OCI-LY7 (cell line): ENCODE results near the gene ATAD1. TPM values are rescaled to one million over a fixed set of nuclear protein-coding genes. Genes with fewer than 3 reads are reported as not detected.
A peak's percentile ranks its signal among the peaks of the same experiment; 100 is the strongest.

Source experiments
- BruUV-seq: library from RNA; stranded (reverse); fragments of 400-500 nt; replicated peaks from 2 replicates; lab custom pipeline; 2021; lab: Mats Ljungman, UMichigan
- CTCF ChIA-PET: fragments of 300-600 bp; sonication (Branson Sonifier 250); formaldehyde crosslinking; loops from one replicate; lab custom pipeline; 2022; ENCODE audit warnings: antibody characterized with exemption; ENCODE audit not compliant: unreplicated experiment; lab: Charles Lee
- POLR2A ChIA-PET: fragments of 300-600 bp; sonication (Branson Sonifier 250); formaldehyde crosslinking; loops from one replicate; lab custom pipeline; 2022; ENCODE audit warnings: antibody characterized with exemption; lab: Charles Lee
- DNase-seq: peaks from one replicate; pipeline ENCODE4 v3.0.0-alpha.2; 2015; ENCODE audit warnings: low spot score
- H2AFZ ChIP-seq: fragments of 200-600 bp; sonication (generic), shearing (Covaris generic); 2 replicates; pipeline ENCODE4 v1.6.1; 2014; ENCODE audit warnings: mild to moderate bottlenecking, antibody characterized with exemption, low read length, moderate library complexity
- H3K27ac ChIP-seq: fragments of 200-600 bp; sonication (generic); 2 replicates; pipeline ENCODE4 v1.5.1; 2014; ENCODE audit warnings: mixed run types, low read depth, mild to moderate bottlenecking, moderate library complexity, low read length, inconsistent platforms; ENCODE audit not compliant: poor library complexity, severe bottlenecking
- H3K36me3 ChIP-seq: fragments of 200-600 bp; sonication (generic); 2 replicates; pipeline ENCODE4 v1.6.1; 2014; ENCODE audit warnings: mild to moderate bottlenecking, antibody characterized with exemption, low read length, moderate library complexity, mixed read lengths; ENCODE audit not compliant: insufficient read depth
- H3K4me1 ChIP-seq: fragments of 200-600 bp; sonication (generic); 2 replicates; pipeline ENCODE4 v1.5.1; 2014; ENCODE audit warnings: mild to moderate bottlenecking, low read length; ENCODE audit not compliant: insufficient read depth, poor library complexity, severe bottlenecking
- H3K4me2 ChIP-seq: fragments of 200-600 bp; sonication (generic); 2 replicates; pipeline ENCODE4 v1.6.1; 2014; ENCODE audit warnings: mild to moderate bottlenecking, low read length
- H3K4me3 ChIP-seq: fragments of 200-600 bp; sonication (generic); 2 replicates; pipeline ENCODE4 v1.5.1; 2014; ENCODE audit warnings: mild to moderate bottlenecking, low read depth, low read length; ENCODE audit not compliant: poor library complexity, severe bottlenecking
- H3K79me2 ChIP-seq: fragments of 200-600 bp; sonication (generic); 2 replicates; pipeline ENCODE4 v1.6.1; 2016; ENCODE audit warnings: low read depth, mild to moderate bottlenecking, low read length, moderate library complexity, mixed read lengths; ENCODE audit not compliant: insufficient read depth
- H3K9me2 ChIP-seq: fragments of 200-600 bp; sonication (generic); 2 replicates; pipeline ENCODE4 v1.6.1; 2016; ENCODE audit warnings: mild to moderate bottlenecking, low read length, mixed read lengths; ENCODE audit not compliant: insufficient read depth
- H3K9me3 ChIP-seq: fragments of 200-600 bp; sonication (generic); 2 replicates; pipeline ENCODE4 v1.6.1; 2014; ENCODE audit warnings: mild to moderate bottlenecking, mixed run types, low read length, mixed read lengths
- H4K20me1 ChIP-seq: fragments of 200-600 bp; sonication (generic); 2 replicates; pipeline ENCODE4 v1.6.1; 2014; ENCODE audit warnings: mild to moderate bottlenecking, antibody characterized with exemption, low read length, moderate library complexity, mixed read lengths; ENCODE audit not compliant: insufficient read depth
- CTCF ChIP-seq: fragments of 200-600 bp; sonication (generic); conservative IDR thresholded peaks from 2 replicates; pipeline ENCODE4 v1.5.1; 2014; ENCODE audit warnings: mild to moderate bottlenecking, antibody characterized with exemption, low read length, moderate library complexity, mixed read lengths
- EZH2phosphoT487 ChIP-seq: fragments of 200-600 bp; sonication (generic); IDR thresholded peaks from 2 replicates; pipeline ENCODE4 v1.6.1; 2018; ENCODE audit warnings: low read depth, borderline replicate concordance, mild to moderate bottlenecking, mixed run types, antibody characterized with exemption, low read length, moderate library complexity, mixed read lengths
- intact Hi-C: fragments of 100-400 bp; cut with micrococcal nuclease; formaldehyde crosslinking; loops from one replicate; pipeline ENCODE4 v1.10.0; 2022; ENCODE audit not compliant: unreplicated experiment
- total RNA-seq, 2 experiments: library from RNA; depleted of rRNA in 1 of 2; stranded (reverse); fragments of >200 nt in 1 of 2; shearing (Covaris generic) in 1 of 2; gene quantifications; 2 replicates each; pipeline ENCODE4 v1.2.3, GENCODE V29; 2014 to 2022

Gene ATAD1
- total RNA-seq, 2 experiments from 2014 or later, result 19.6 to 47.7 TPM

- DNase-seq, result no peak
- POLR2A ChIA-PET, result interaction anchor here (0.5 to 1.2 kb wide), 11 partner anchors 11 to 1550 kb away, joined by 3 to 4 read pairs (median 3); no protein-coding TSS in a partner anchor
- no peaks in the 10 kb centered on the region for H4K20me1 ChIP-seq
- H2AFZ ChIP-seq, result no peak overlapping the region
- H3K36me3 ChIP-seq, result no peaks in the 10 kb centered on the region
- H3K9me3 ChIP-seq, result no peaks in the 10 kb centered on the region
- no peaks in the 10 kb centered on the region for H3K9me2 ChIP-seq
- H3K4me3 ChIP-seq, result no peak overlapping the region
- no peak for TF ChIP-seq CTCF
- TF ChIP-seq EZH2phosphoT487, result no peak
- CTCF ChIA-PET, result no interaction called here
- peaks cover 7% of the 10 kb centered on the region for H3K4me1 ChIP-seq
- H3K4me2 ChIP-seq, result no peak overlapping the region
- intact Hi-C loops, result no loop called here
- H3K79me2 ChIP-seq, result no peaks in the 10 kb centered on the region
- H3K27ac ChIP-seq, result no peak overlapping the region
- BruUV-seq, result no TSS peak
Measured at GRCh38 chr10:87838650-87839049, 20.6 kb upstream of the ATAD1 start.

GRCh38 chr10:87837445-87837844 is 19.4 kb upstream of the ATAD1 start:
- no peak overlapping the region; the same call in 1 of the 2 replicates for H2AFZ ChIP-seq
- H4K20me1 ChIP-seq, result no peaks in the 10 kb centered on the region
- no peak overlapping the region for H3K27ac ChIP-seq
- H3K9me3 ChIP-seq, result no peaks in the 10 kb centered on the region
- H3K79me2 ChIP-seq, result no peaks in the 10 kb centered on the region
- ChIA-PET POLR2A (interaction anchor here (1.0 kb wide), 1 partner anchor 714 kb away, joined by 3 read pairs; no protein-coding TSS in a partner anchor), CTCF (no interaction called here)
- H3K4me2 ChIP-seq, result no peak overlapping the region
- peaks cover 7% of the 10 kb centered on the region for H3K4me1 ChIP-seq
- DNase-seq, result peak; percentile 22
- intact Hi-C loops, result no loop called here
- no peaks in the 10 kb centered on the region for H3K36me3 ChIP-seq
- TF ChIP-seq CTCF, result no peak
- no peak for TF ChIP-seq EZH2phosphoT487
- no TSS peak for BruUV-seq
- H3K9me2 ChIP-seq, result no peaks in the 10 kb centered on the region
- H3K4me3 ChIP-seq, result no peak overlapping the region

- no peaks in the 10 kb centered on the region for H3K36me3 ChIP-seq
- intact Hi-C loops, result no loop called here
- POLR2A ChIA-PET, result no interaction called here
- TF ChIP-seq EZH2phosphoT487 (no peak), CTCF (no peak)
- H3K9me3 ChIP-seq, result no peaks in the 10 kb centered on the region
- no peaks in the 10 kb centered on the region for H3K79me2 ChIP-seq
- H3K4me1 ChIP-seq, result peaks cover 7% of the 10 kb centered on the region
- H3K9me2 ChIP-seq, result no peaks in the 10 kb centered on the region
- H4K20me1 ChIP-seq, result no peaks in the 10 kb centered on the region
- no peak overlapping the region for H3K4me3 ChIP-seq
- CTCF ChIA-PET, result no interaction called here
- H3K27ac ChIP-seq, result no peak overlapping the region
- H2AFZ ChIP-seq, result no peak overlapping the region
- no peak overlapping the region for H3K4me2 ChIP-seq
- BruUV-seq, result no TSS peak
- DNase-seq, result no peak
Measured at GRCh38 chr10:87836098-87836497, 18.1 kb upstream of the ATAD1 start.
